K562 (cell line): ENCODE results near the gene EYA3. TPM values are rescaled to one million over a fixed set of nuclear protein-coding genes. Genes with fewer than 3 reads are reported as not detected.

Experiments
- CREB3L1 ChIP-seq: fragments of 450-650 bp; IDR thresholded peaks from 2 replicates; pipeline ENCODE4 v1.6.1; 2014; ENCODE audit warnings: low read depth, mild to moderate bottlenecking, moderate library complexity, borderline replicate concordance
- FOS ChIP-seq: IDR thresholded peaks from 3 replicates; pipeline ENCODE4 v1.6.1; 2011; ENCODE audit not compliant: insufficient read length; ENCODE audit errors: extremely low read depth
- GABPB1 ChIP-seq: sonication (generic); formaldehyde crosslinking; IDR thresholded peaks from 2 replicates; pipeline ENCODE4 v1.8.0; 2022; ENCODE audit warnings: mild to moderate bottlenecking, missing genetic modification reagents
- PPARD ChIP-seq: fragments of 250-450 bp; sonication (Bioruptor Pico); IDR thresholded peaks from 2 replicates; pipeline ENCODE4 v1.8.0; 2022; ENCODE audit warnings: inconsistent platforms, mild to moderate bottlenecking, moderate library complexity
- PTTG1 ChIP-seq: fragments of 450-650 bp; IDR thresholded peaks from 2 replicates; pipeline ENCODE4 v1.6.1; 2016; ENCODE audit warnings: low read depth, mild to moderate bottlenecking, missing genetic modification characterization, missing compliant biosample characterization
- TSHZ1 ChIP-seq: fragments of 250-450 bp; sonication (Bioruptor Pico); IDR thresholded peaks from 2 replicates; pipeline ENCODE4 v1.4.0; 2020; ENCODE audit warnings: mild to moderate bottlenecking, moderate library complexity
- YBX1 ChIP-seq: fragments of 450-650 bp; IDR thresholded peaks from 2 replicates; pipeline ENCODE4 v1.7.1; 2016; ENCODE audit warnings: mild to moderate bottlenecking
- ZBTB40 ChIP-seq, 2 experiments: fragments of 450-650 bp in 1 of 2; sonication (generic) in 1 of 2; formaldehyde crosslinking in 1 of 2; IDR thresholded peaks; 2 replicates each; pipeline versions ENCODE4 v1.7.1 to v1.9.0; 2016 to 2022; ENCODE audit warnings: inconsistent platforms in 1 of 2, mild to moderate bottlenecking in 1 of 2, missing genetic modification reagents in 1 of 2
- ZNF277 ChIP-seq: fragments of 250-450 bp; sonication (Bioruptor Pico); IDR thresholded peaks from 2 replicates; pipeline ENCODE4 v1.8.0; 2022; ENCODE audit warnings: inconsistent platforms, mild to moderate bottlenecking, moderate library complexity, borderline replicate concordance
- ZNF717 ChIP-seq: fragments of 250-450 bp; sonication (Bioruptor Pico); IDR thresholded peaks from 2 replicates; pipeline ENCODE4 v1.5.0; 2021
- polyA plus RNA-seq, 8 experiments: library from polyadenylated mRNA; depleted of rRNA in 4 of 8; stranded (reverse) in 5 of 8; unstranded in 3 of 8; fragments of >200 nt; fragmentation: Nextera tagmentation in 2 of 8; fragmentation: Illumina TruSeq in 1 of 8; extraction: Ambion mirVana in 2 of 8; extraction: Trizol in 1 of 8; gene quantifications; 2 replicates each; pipeline versions ENCODE4 v1.2.1 to v1.2.3, GENCODE V29; 2011 to 2014; ENCODE audit warnings: inconsistent platforms in 1 of 8, missing spikeins in 1 of 8
- total RNA-seq, 7 experiments: library from RNA; depleted of rRNA in 6 of 7; stranded (reverse); fragments of >200 nt in 6 of 7; fragmentation: Illumina TruSeq in 2 of 7; extraction: Trizol in 2 of 7; gene quantifications; 2 replicates each; pipeline versions ENCODE4 v1.2.1 to v1.2.3, GENCODE V29; 2011 to 2021; ENCODE audit warnings: low replicate concordance in 1 of 7

Gene EYA3
- total and polyA plus RNA-seq, 9 of the 15 experiments (the other 6 are each of a cell fraction or from before 2014, with no cell fraction given), result 21.7 to 64.0 (median 43.6) TPM

GRCh38 chr1:28135371-28136168 is 47.2 kb upstream of the EYA3 start (continued):
- TF ChIP-seq ZNF277 (no peak), YBX1 (no peak), FOS (no peak), TSHZ1 (no peak), CREB3L1 (no peak), ZBTB40 (IDR thresholded peaks at IDR 0.05) (0 out of 2 replicates have a peak, but pooled peaks have one; percentile 37), ZBTB40 (CRISPR knock-in tag; IDR thresholded peaks at IDR 0.05) (no peak), PPARD (CRISPR knock-in tag) (no peak), GABPB1 (CRISPR knock-in tag) (no peak), PTTG1 (tag) (no peak), ZNF717 (CRISPR knock-in tag) (no peak)
